H1 (cell line): Measurements from ENCODE around the gene MBIP. TPM values are rescaled to one million over a fixed set of nuclear protein-coding genes. Genes with fewer than 3 reads are reported as not detected.

Experiments used
- CTCF ChIA-PET: fragments of 300-600 bp; sonication (Branson Sonifier 250); formaldehyde crosslinking; loops from one replicate; lab custom pipeline; 2021; ENCODE audit not compliant: partially characterized antibody; lab: Charles Lee
- POLR2A ChIA-PET: fragments of 300-600 bp; sonication (Branson Sonifier 250); formaldehyde crosslinking; loops from one replicate; lab custom pipeline; 2021; ENCODE audit warnings: inconsistent platforms; ENCODE audit not compliant: partially characterized antibody; lab: Charles Lee
- DNase-seq, 2 experiments: peaks; one replicate each; pipeline versions ENCODE4 v3.0.0 to v3.0.0-alpha.2; 2010 to 2022; ENCODE audit warnings: low spot score in 2 of 2, low read depth in 1 of 2, mixed read lengths in 1 of 2
- FAIRE-seq: peaks from 2 replicates; lab custom pipeline; 2011; peaks lifted over from hg19 to GRCh38; lab: Jason Lieb, UNC
- H2AFZ ChIP-seq: 2 replicates; pipeline ENCODE4 v1.8.1; 2012; ENCODE audit warnings: low read length, inconsistent platforms
- H2AK5ac ChIP-seq: 2 replicates; pipeline ENCODE4 v1.6.1; 2013; ENCODE audit warnings: low read depth, low read length
- H2BK120ac ChIP-seq: replicated peaks from 2 replicates; pipeline ENCODE3; 2013; ENCODE audit warnings: low read depth, low read length, inconsistent platforms
- H2BK12ac ChIP-seq: 2 replicates; pipeline ENCODE4 v1.6.1; 2013; ENCODE audit warnings: low read depth, low read length
- H2BK15ac ChIP-seq: 2 replicates; pipeline ENCODE4 v1.6.1; 2013; ENCODE audit warnings: low read length
- H2BK20ac ChIP-seq: 2 replicates; pipeline ENCODE4 v1.6.1; 2013; ENCODE audit warnings: low read length
- H2BK5ac ChIP-seq: 2 replicates; pipeline ENCODE4 v1.6.1; 2013; ENCODE audit warnings: low read depth, low read length
- H3K14ac ChIP-seq: 2 replicates; pipeline ENCODE4 v1.6.1; 2013; ENCODE audit warnings: inconsistent platforms; ENCODE audit not compliant: insufficient read length
- H3K18ac ChIP-seq: 2 replicates; pipeline ENCODE4 v1.6.1; 2013; ENCODE audit warnings: low read length; ENCODE audit errors: extremely low read depth
- H3K23ac ChIP-seq: 2 replicates; pipeline ENCODE4 v1.6.1; 2013; ENCODE audit warnings: inconsistent platforms; ENCODE audit not compliant: insufficient read length
- H3K23me2 ChIP-seq: 2 replicates; pipeline ENCODE4 v1.6.1; 2013; ENCODE audit warnings: low read depth, low read length
- H3K27ac ChIP-seq: 2 replicates; pipeline ENCODE4 v1.6.1; 2011; ENCODE audit warnings: low read depth, low read length, inconsistent platforms
- H3K27me3 ChIP-seq, 4 experiments: replicated peaks in 1 of 4; 1 replicate in 1 of 4; 2 replicates in 3 of 4; pipeline versions ENCODE4 v1.6.1 to v1.8.1; 2011 to 2013; ENCODE audit warnings: low read length in 3 of 4, mild to moderate bottlenecking in 3 of 4, inconsistent platforms in 2 of 4, mixed read lengths in 2 of 4, moderate library complexity in 1 of 4; ENCODE audit not compliant: control insufficient read depth in 3 of 4, insufficient read depth in 3 of 4; ENCODE audit errors: extremely low read depth in 1 of 4
- H3K36me3 ChIP-seq, 4 experiments: 2 replicates each; pipeline versions ENCODE4 v1.6.1 to v1.8.1; 2011 to 2013; ENCODE audit warnings: mild to moderate bottlenecking in 4 of 4, low read length in 3 of 4, moderate library complexity in 2 of 4, control low read depth in 1 of 4, inconsistent platforms in 1 of 4; ENCODE audit not compliant: insufficient read depth in 4 of 4, control insufficient read depth in 2 of 4
- H3K4ac ChIP-seq: replicated peaks from 2 replicates; pipeline ENCODE3; 2013; ENCODE audit warnings: low read length, low read depth, mixed read lengths, inconsistent platforms; ENCODE audit not compliant: insufficient read length
- H3K4me1 ChIP-seq, 4 experiments: replicated peaks in 1 of 4; 1 replicate in 1 of 4; 2 replicates in 3 of 4; pipeline versions ENCODE4 v1.6.1 to v1.8.1; 2011 to 2013; ENCODE audit warnings: low read length in 3 of 4, inconsistent platforms in 2 of 4, mixed read lengths in 1 of 4; ENCODE audit not compliant: insufficient read depth in 4 of 4, control insufficient read depth in 3 of 4
- H3K4me2 ChIP-seq, 2 experiments: 2 replicates each; pipeline versions ENCODE4 v1.6.1 to v1.8.1; 2011 to 2013; ENCODE audit warnings: low read depth in 2 of 2, low read length in 2 of 2, control low read depth in 1 of 2, inconsistent platforms in 1 of 2, mild to moderate bottlenecking in 1 of 2; ENCODE audit not compliant: insufficient read depth in 1 of 2
- H3K4me3 ChIP-seq, 4 experiments: fragments of 200-600, 300-600 bp in 1 of 4; sonication (generic), shearing (Covaris generic), sonication (Bioruptor Twin) in 1 of 4; 2 replicates each; pipeline versions ENCODE4 v1.5.1 to v1.8.1; 2011 to 2016; ENCODE audit warnings: low read length in 4 of 4, low read depth in 3 of 4, control low read depth in 2 of 4, inconsistent platforms in 2 of 4, mild to moderate bottlenecking in 2 of 4, mixed read lengths in 1 of 4, moderate library complexity in 1 of 4; ENCODE audit not compliant: insufficient read depth in 2 of 4; ENCODE audit errors: extremely low read depth in 1 of 4
- H3K56ac ChIP-seq: replicated peaks from 2 replicates; pipeline ENCODE3; 2013; ENCODE audit warnings: low read depth, mild to moderate bottlenecking, mixed read lengths, low read length, inconsistent platforms; ENCODE audit not compliant: insufficient read length
- H3K79me1 ChIP-seq: 2 replicates; pipeline ENCODE4 v1.6.1; 2013; ENCODE audit warnings: low read depth, low read length, control low read depth
- H3K79me2 ChIP-seq, 2 experiments: 2 replicates each; pipeline versions ENCODE4 v1.6.1 to v1.8.1; 2012 to 2013; ENCODE audit warnings: low read length in 2 of 2, mild to moderate bottlenecking in 2 of 2, inconsistent platforms in 1 of 2; ENCODE audit not compliant: insufficient read depth in 2 of 2, control insufficient read depth in 1 of 2
- H3K9ac ChIP-seq, 4 experiments: replicated peaks in 1 of 4; 1 replicate in 1 of 4; 2 replicates in 3 of 4; pipeline versions ENCODE4 v1.6.1 to v1.8.1; 2011 to 2013; ENCODE audit warnings: low read depth in 3 of 4, low read length in 3 of 4, control low read depth in 2 of 4, mild to moderate bottlenecking in 2 of 4, moderate library complexity in 2 of 4, inconsistent platforms in 1 of 4; ENCODE audit errors: extremely low read depth in 1 of 4
- H3K9me3 ChIP-seq, 2 experiments: 2 replicates each; pipeline versions ENCODE4 v1.6.1 to v1.8.1; 2012 to 2013; ENCODE audit warnings: mild to moderate bottlenecking in 2 of 2, moderate library complexity in 2 of 2, control low read depth in 1 of 2, inconsistent platforms in 1 of 2, low read depth in 1 of 2, low read length in 1 of 2, mixed read lengths in 1 of 2; ENCODE audit not compliant: insufficient read depth in 2 of 2
- H4K20me1 ChIP-seq, 2 experiments: replicated peaks in 1 of 2; 2 replicates each; pipeline versions ENCODE3 to v1.8.1; 2011 to 2013; ENCODE audit warnings: inconsistent platforms in 2 of 2, low read length in 2 of 2, mild to moderate bottlenecking in 1 of 2; ENCODE audit not compliant: insufficient read depth in 2 of 2, control insufficient read depth in 1 of 2
- H4K5ac ChIP-seq: 2 replicates; pipeline ENCODE4 v1.6.1; 2013; ENCODE audit warnings: low read length, low read depth, mixed read lengths, inconsistent platforms; ENCODE audit not compliant: insufficient read length
- H4K8ac ChIP-seq: 2 replicates; pipeline ENCODE4 v1.8.0; 2013; ENCODE audit warnings: mild to moderate bottlenecking, moderate library complexity, low read length, inconsistent platforms; ENCODE audit not compliant: insufficient read depth; ENCODE audit errors: extremely low read depth
- H4K91ac ChIP-seq: replicated peaks from 2 replicates; pipeline ENCODE3; 2013; ENCODE audit warnings: low read length, mixed read lengths, inconsistent platforms; ENCODE audit not compliant: insufficient read length
- CBX8 ChIP-seq: fragments of 300-800, 300-1000 bp; sonication (generic); IDR thresholded peaks from 2 replicates; pipeline ENCODE4 v1.7.1; 2016; ENCODE audit warnings: low read depth, low read length, borderline replicate concordance
- CTBP2 ChIP-seq: IDR thresholded peaks from 2 replicates; pipeline ENCODE4 v1.7.0; 2011; ENCODE audit warnings: borderline replicate concordance, mild to moderate bottlenecking, moderate library complexity, mixed read lengths, low read length; ENCODE audit not compliant: insufficient read depth, insufficient read length
- EZH2 ChIP-seq: fragments of 200-600 bp; sonication (generic); IDR thresholded peaks from 2 replicates; pipeline ENCODE4 v1.7.1; 2012; ENCODE audit warnings: low read depth, mild to moderate bottlenecking, moderate library complexity, low read length, inconsistent platforms; ENCODE audit not compliant: severe bottlenecking
- GTF2F1 ChIP-seq: IDR thresholded peaks from 2 replicates; pipeline ENCODE4 v1.6.1; 2012; ENCODE audit warnings: low read depth, low read length, improper control_type of control experiment, borderline replicate concordance
- RAD21 ChIP-seq, 2 experiments: IDR thresholded peaks in 1 of 2; conservative IDR thresholded peaks in 1 of 2; 2 replicates each; pipeline ENCODE4 v1.6.1; 2011; ENCODE audit warnings: low read depth in 2 of 2, low read length in 2 of 2, improper control_type of control experiment in 1 of 2, inconsistent platforms in 1 of 2, mild to moderate bottlenecking in 1 of 2, moderate library complexity in 1 of 2
- SIN3A ChIP-seq, 2 experiments: IDR thresholded peaks in 1 of 2; conservative IDR thresholded peaks in 1 of 2; 2 replicates each; pipeline ENCODE4 v1.6.1; 2011 to 2012; ENCODE audit warnings: low read length in 2 of 2, improper control_type of control experiment in 1 of 2, low read depth in 1 of 2, mild to moderate bottlenecking in 1 of 2
- SRF ChIP-seq: IDR thresholded peaks from 2 replicates; pipeline ENCODE4 v1.6.1; 2011; ENCODE audit warnings: mild to moderate bottlenecking, low read depth, low read length, moderate library complexity
- TAF1 ChIP-seq: IDR thresholded peaks from 2 replicates; pipeline ENCODE4 v1.6.1; 2011; ENCODE audit warnings: mild to moderate bottlenecking, low read depth, low read length
- ZNF274 ChIP-seq: IDR thresholded peaks from 2 replicates; pipeline ENCODE4 v1.7.0; 2012; ENCODE audit warnings: low read length, borderline replicate concordance; ENCODE audit errors: extremely low read depth
- WGBS, 2 experiments: shearing (Covaris generic) in 1 of 2; methylation state at CpG; one replicate each; pipeline versions ENCODE4 v1.1.6 to v1.1.7; 2013 to 2015; ENCODE audit warnings: low lambda C conversion rate in 2 of 2, mixed read lengths in 2 of 2, inconsistent platforms in 1 of 2, low coverage in 1 of 2, missing lambda C conversion rate in 1 of 2; ENCODE audit not compliant: insufficient replicate concordance in 2 of 2, insufficient coverage in 1 of 2, insufficient read length in 1 of 2; ENCODE audit errors: extremely low coverage in 1 of 2, missing lambda C conversion rate in 1 of 2; 5-methylcytosine and 5-hydroxymethylcytosine counted together
- polyA plus RNA-seq, 7 experiments: library from polyadenylated mRNA; depleted of rRNA in 3 of 7; stranded (reverse) in 5 of 7; unstranded in 2 of 7; fragments of >200 nt in 5 of 7; fragments of 200-250 nt in 2 of 7; gene quantifications; 1 replicate in 5 of 7; 2 replicates in 1 of 7; 4 replicates in 1 of 7; pipeline versions ENCODE4 v1.2.1 to v1.2.3, GENCODE V29; 2011 to 2013; ENCODE audit warnings: missing spikeins in 2 of 7, mixed read lengths in 2 of 7
- total RNA-seq: library from RNA; stranded (reverse); fragmentation: NEBNext Ultra II Directional; extraction: Animal tissue kit (Norgen Biotek cat#: 25700); gene quantifications from 2 replicates; pipeline ENCODE4 v1.2.1, GENCODE V29; 2021
- TF ChIP-seq, protein P1 (sequence below): IDR thresholded peaks from 2 replicates; pipeline ENCODE4 v1.6.1; 2012; ENCODE audit warnings: low read length, inconsistent platforms
- TF ChIP-seq, protein P2 (sequence below): IDR thresholded peaks from 2 replicates; pipeline ENCODE4 v1.6.1; 2012; ENCODE audit warnings: inconsistent platforms

MBIP gene
- total and polyA plus RNA-seq, 2 of the 8 experiments (the other 6 are each of a cell fraction or from before 2014, with no cell fraction given), result 15.0 to 27.4 TPM

DNA sequence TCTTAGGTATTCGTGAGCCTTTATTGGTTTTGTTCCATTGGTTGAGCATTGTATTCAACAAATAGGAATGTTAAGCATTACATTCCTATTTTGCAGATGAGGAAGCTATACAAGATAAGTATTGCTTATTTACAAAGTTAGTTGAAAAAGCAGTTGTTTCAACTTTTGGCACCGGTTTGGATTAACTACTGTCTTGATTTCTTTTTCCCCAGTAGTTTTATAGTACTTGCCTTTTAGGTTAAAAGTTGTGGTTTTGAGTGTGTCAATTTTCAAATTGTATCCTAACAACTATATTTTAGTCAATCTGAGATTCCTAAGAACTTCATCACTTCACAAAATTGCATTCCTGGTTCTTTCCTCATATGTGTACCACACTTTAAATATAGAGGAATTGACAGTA is 23.8 kb upstream of the MBIP start:
- H4K5ac ChIP-seq, result no peak overlapping the region
- H3K79me2 ChIP-seq, result no peaks in the 10 kb centered on the region
- no peak overlapping the region for H4K8ac ChIP-seq
- H2BK120ac ChIP-seq, result no peak overlapping the region
- H3K18ac ChIP-seq, result no peak overlapping the region
- FAIRE-seq, result no peak
- no peaks in the 10 kb centered on the region for H4K20me1 ChIP-seq
- peaks cover 0 to 1% (median 0%) of the 10 kb centered on the region in 4 experiments; a peak in 1 of 7 replicates for H3K27me3 ChIP-seq
- H4K91ac ChIP-seq, result no peak overlapping the region
- H3K23me2 ChIP-seq, result no peaks in the 10 kb centered on the region
- WGBS, 2 experiments, result 91% methylated on average over 2 of the region's 2 CpGs; no CpG with 5 or more reads in 1 of the 2 experiments
- H3K4me1 ChIP-seq, result no peaks in the 10 kb centered on the region
- no peak overlapping the region for H3K23ac ChIP-seq
- no peak overlapping the region for H2AK5ac ChIP-seq
- H2BK20ac ChIP-seq, result no peak overlapping the region
- no peak overlapping the region for H3K4ac ChIP-seq
- H3K14ac ChIP-seq, result no peak overlapping the region
- no peaks in the 10 kb centered on the region for H3K36me3 ChIP-seq
- DNase-seq, result no peak
- H2AFZ ChIP-seq, result no peak overlapping the region
- ChIA-PET CTCF (interaction anchor here (0.9 to 1.3 kb wide), 2 partner anchors 181 to 275 kb away, joined by 3 read pairs; no protein-coding TSS in a partner anchor), POLR2A (no interaction called here)
- H3K9ac ChIP-seq, result no peak overlapping the region
- H3K9me3 ChIP-seq, result no peaks in the 10 kb centered on the region
- H3K27ac ChIP-seq, result no peak overlapping the region
- no peak overlapping the region for H2BK5ac ChIP-seq
- H3K4me2 ChIP-seq, result no peak overlapping the region
- H3K56ac ChIP-seq, result no peak overlapping the region
- H2BK15ac ChIP-seq, result no peak overlapping the region
- H3K79me1 ChIP-seq, result no peaks in the 10 kb centered on the region
- H3K4me3 ChIP-seq, result no peak overlapping the region
- no peak overlapping the region for H2BK12ac ChIP-seq
- TF ChIP-seq CTBP2, result no peak
- no peak for TF ChIP-seq CBX8
- TF ChIP-seq GTF2F1, result no peak
- TF ChIP-seq TAF1, result no peak
- TF ChIP-seq SIN3A (conservative IDR thresholded peaks at IDR 0.05 in 1 of 2, IDR thresholded peaks at IDR 0.05 in 1 of 2; ENCODE audit: low read depth in 1 of 2, low read length in 2 of 2), result no peak
- TF ChIP-seq ZNF274, result no peak
- TF ChIP-seq EZH2, result no peak
- TF ChIP-seq SRF, result no peak
- TF ChIP-seq, protein P1, sequence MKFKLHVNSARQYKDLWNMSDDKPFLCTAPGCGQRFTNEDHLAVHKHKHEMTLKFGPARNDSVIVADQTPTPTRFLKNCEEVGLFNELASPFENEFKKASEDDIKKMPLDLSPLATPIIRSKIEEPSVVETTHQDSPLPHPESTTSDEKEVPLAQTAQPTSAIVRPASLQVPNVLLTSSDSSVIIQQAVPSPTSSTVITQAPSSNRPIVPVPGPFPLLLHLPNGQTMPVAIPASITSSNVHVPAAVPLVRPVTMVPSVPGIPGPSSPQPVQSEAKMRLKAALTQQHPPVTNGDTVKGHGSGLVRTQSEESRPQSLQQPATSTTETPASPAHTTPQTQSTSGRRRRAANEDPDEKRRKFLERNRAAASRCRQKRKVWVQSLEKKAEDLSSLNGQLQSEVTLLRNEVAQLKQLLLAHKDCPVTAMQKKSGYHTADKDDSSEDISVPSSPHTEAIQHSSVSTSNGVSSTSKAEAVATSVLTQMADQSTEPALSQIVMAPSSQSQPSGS, result no peak
- TF ChIP-seq, protein P2, sequence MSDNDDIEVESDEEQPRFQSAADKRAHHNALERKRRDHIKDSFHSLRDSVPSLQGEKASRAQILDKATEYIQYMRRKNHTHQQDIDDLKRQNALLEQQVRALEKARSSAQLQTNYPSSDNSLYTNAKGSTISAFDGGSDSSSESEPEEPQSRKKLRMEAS, result no peak
- TF ChIP-seq RAD21 (IDR thresholded peaks at IDR 0.05 in 1 of 2, conservative IDR thresholded peaks at IDR 0.05 in 1 of 2; ENCODE audit: low read depth in 2 of 2, low read length in 2 of 2), result no peak
